Raji (cell line): ENCODE data around the gene PALLD.

Experiments
- POLR2A ChIP-seq: IDR thresholded peaks from 2 replicates; pipeline ENCODE4 v1.6.1; 2011; ENCODE audit warnings: low read depth, low read length, control low read depth; ENCODE audit not compliant: insufficient read depth

Gene PALLD

GRCh38 chr4:168803732-168804131 is 306.9 kb downstream of the PALLD start:
- no peak for TF ChIP-seq POLR2A

- no peak for TF ChIP-seq POLR2A
These were observed 307.3 kb downstream of the PALLD start for GRCh38 chr4:168804146-168804545.

GRCh38 chr4:168805341-168805740 is 308.5 kb downstream of the PALLD start:
- no peak for TF ChIP-seq POLR2A

GRCh38 chr4:168811207-168811606 is 314.4 kb downstream of the PALLD start:
- no peak for TF ChIP-seq POLR2A

GRCh38 chr4:168811786-168812651 is 315.2 kb downstream of the PALLD start:
- TF ChIP-seq POLR2A, result no peak

GRCh38 chr4:168812806-168813205 is 316.0 kb downstream of the PALLD start:
- TF ChIP-seq POLR2A, result no peak

- TF ChIP-seq POLR2A, result no peak
These were observed 317.0 kb downstream of the PALLD start for GRCh38 chr4:168813890-168814289.

GRCh38 chr4:168815379-168816345 is 318.8 kb downstream of the PALLD start:
- TF ChIP-seq POLR2A, result no peak

GRCh38 chr4:168817370-168817769 is 320.5 kb downstream of the PALLD start:
- TF ChIP-seq POLR2A, result no peak

GRCh38 chr4:168822481-168822880 is 325.6 kb downstream of the PALLD start:
- no peak for TF ChIP-seq POLR2A

- no peak for TF ChIP-seq POLR2A
These were observed 329.1 kb downstream of the PALLD start for GRCh38 chr4:168825975-168826374.

- TF ChIP-seq POLR2A, result no peak
These were observed 329.8 kb downstream of the PALLD start for GRCh38 chr4:168826620-168827019.

- TF ChIP-seq POLR2A, result no peak
These were observed 334.1 kb downstream of the PALLD start for GRCh38 chr4:168830777-168831512.

- TF ChIP-seq POLR2A, result no peak
These were observed 334.7 kb downstream of the PALLD start for GRCh38 chr4:168831585-168831918.

- peak; percentile 80 for TF ChIP-seq POLR2A
These were observed 335.3 kb downstream of the PALLD start for GRCh38 chr4:168831919-168832762.
